SJCRH30 (cell line): ENCODE results near the gene FKBP2. TPM values are rescaled to one million over a fixed set of nuclear protein-coding genes. Genes with fewer than 3 reads are reported as not detected.

ENCODE experiments used
- DNase-seq, 2 experiments: peaks; one replicate each; pipeline ENCODE4 v3.0.0-alpha.2; 2015 to 2020
- H3K27ac ChIP-seq: fragments of 250-450 bp; sonication (Bioruptor Pico); 2 replicates; pipeline ENCODE4 v1.5.1; 2020; ENCODE audit warnings: mild to moderate bottlenecking, moderate library complexity
- H3K27me3 ChIP-seq: fragments of 250-450 bp; sonication (Bioruptor Pico); 2 replicates; pipeline ENCODE4 v1.5.1; 2020; ENCODE audit warnings: mild to moderate bottlenecking, moderate library complexity
- H3K36me3 ChIP-seq: fragments of 250-450 bp; sonication (Bioruptor Pico); 2 replicates; pipeline ENCODE4 v1.5.1; 2020; ENCODE audit warnings: mild to moderate bottlenecking, moderate library complexity
- H3K4me1 ChIP-seq: fragments of 250-450 bp; sonication (Bioruptor Pico); 2 replicates; pipeline ENCODE4 v1.5.1; 2020; ENCODE audit warnings: mild to moderate bottlenecking, moderate library complexity
- H3K4me3 ChIP-seq: fragments of 250-450 bp; sonication (Bioruptor Pico); 2 replicates; pipeline ENCODE4 v1.5.1; 2020; ENCODE audit warnings: mild to moderate bottlenecking, moderate library complexity
- H3K9me3 ChIP-seq: fragments of 250-450 bp; sonication (Bioruptor Pico); replicated peaks from 2 replicates; pipeline ENCODE4 v1.5.1; 2020; ENCODE audit warnings: mild to moderate bottlenecking, moderate library complexity
- total RNA-seq: library from RNA; depleted of rRNA; stranded (reverse); fragments of >200 nt; shearing (Covaris generic); gene quantifications from 2 replicates; pipeline ENCODE4 v1.2.3, GENCODE V29; 2014

FKBP2 gene
- total RNA-seq, 1 experiment from 2014 or later: 53.5 TPM

DNA sequence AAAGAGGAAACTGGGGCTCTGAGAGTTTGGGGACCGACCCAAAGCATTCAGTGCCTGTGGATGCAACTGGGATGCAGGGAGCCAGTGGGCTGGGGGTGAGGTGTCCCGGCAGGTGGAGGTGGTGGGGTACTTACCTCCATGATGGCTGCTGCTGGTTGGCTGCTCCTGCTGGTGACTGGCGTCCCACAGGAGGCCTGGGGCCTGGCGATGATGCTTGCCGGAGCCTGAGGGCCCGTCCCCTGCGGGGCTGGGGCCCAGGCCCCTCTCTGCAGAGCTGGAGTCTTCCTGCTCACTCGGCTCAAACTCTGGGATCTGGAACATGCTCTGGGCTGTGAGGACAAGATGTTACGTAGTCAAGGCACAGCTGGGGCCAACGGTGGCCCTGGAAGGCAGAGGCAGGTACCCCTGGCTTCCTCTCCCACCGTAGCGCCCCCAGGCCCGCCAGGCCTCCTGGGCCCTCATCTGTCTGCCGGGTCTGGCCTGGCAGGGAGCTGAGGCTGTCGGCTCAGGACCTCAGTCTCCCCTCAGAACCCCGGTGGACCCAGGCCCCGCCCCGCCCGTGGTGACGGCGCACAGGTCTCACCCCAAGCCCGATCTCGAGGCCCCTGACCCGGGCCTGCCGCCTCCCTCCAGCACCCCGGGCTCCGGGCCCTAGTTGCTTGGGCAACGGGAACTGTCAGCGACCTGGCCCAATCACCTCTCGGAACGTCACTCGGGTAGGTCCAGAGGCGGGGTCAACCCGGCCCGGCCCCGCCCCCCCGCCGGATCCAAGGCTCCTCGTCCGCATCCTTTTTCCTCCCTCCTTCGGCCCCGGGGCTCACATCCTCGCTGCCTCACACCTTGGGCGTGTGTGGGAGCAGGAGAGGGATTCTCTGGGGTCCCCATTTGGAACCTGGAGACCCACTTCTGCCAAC is 43.4 kb downstream of the FKBP2 start, which contains the start of gene BAD:
TSS of gene BAD (minus strand) at position 618 of the 914 bp plus-strand sequence. CDS start at position 321, 297 bp downstream.
- H3K4me3 ChIP-seq: peak within 1 kb of the TSS; percentile 88
- DNase-seq: peak; percentile 93 to 95

DNA sequence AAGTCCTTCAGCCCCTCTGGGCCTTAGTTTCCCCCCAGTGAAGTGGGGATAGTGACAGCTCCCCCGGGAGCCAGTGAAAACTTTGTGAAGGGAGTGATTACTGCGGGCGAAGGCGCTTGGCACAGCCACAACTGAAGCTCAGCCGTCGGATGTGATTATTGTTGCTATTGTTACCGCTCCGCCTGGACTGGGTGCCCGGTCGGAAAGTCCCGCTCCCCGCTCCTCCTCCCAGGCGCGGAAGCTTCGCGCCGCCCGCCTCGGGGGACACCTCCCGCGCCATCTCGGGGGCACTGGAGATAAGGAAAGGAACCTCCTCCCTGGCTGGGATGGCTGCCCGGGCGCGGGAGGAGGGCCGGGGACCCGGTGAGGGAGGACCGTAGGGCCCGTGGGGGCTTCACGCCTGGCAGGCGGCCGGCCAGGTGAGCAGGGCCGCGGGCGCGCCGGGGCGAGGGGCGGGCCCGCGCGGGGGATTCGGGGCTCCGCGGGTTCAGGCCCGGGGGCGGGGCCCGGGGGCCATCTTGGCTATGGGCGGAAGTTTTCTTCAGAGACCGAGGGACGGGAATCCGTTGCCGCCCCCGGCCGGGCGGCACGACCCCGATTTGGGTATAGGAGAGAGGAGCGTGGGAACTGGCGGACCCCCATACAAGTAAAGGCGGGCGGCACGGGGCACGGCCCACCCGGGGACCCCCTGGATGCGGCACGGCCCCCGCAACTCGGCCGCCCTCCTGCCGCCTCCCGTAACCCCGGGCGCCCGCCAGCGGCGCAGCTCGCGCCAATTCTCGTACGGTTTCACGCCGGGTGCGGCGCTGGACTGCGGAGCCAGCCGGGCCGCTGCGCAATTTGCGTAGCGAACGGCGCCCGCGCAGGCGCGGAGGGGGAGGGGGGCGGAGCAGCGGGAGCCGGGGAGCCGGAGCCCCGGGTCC is 44.3 kb downstream of the FKBP2 start, which contains the start of gene GPR137:
TSS of gene GPR137 (plus strand) at position 887 of the 923 bp plus-strand sequence. CDS start 677 bp downstream, outside the sequence.
- Histone ChIP-seq H3K9me3 (no peaks in the 10 kb centered on the region), H3K4me3 (peak within 1 kb of the TSS; percentile 88), H3K27ac (peak within 1 kb of the TSS; percentile 32; the same call in 1 of the 2 replicates), H3K36me3 (no peaks in the 10 kb centered on the region), H3K27me3 (no peaks in the 10 kb centered on the region), H3K4me1 (no peaks in the 10 kb centered on the region)
- peak; percentile 79 to 80 for DNase-seq

More for the DNA sequence above, 43.4 kb downstream of the FKBP2 start, which contains the start of gene BAD:
- H3K9me3 ChIP-seq: no peaks in the 10 kb centered on the region
- H3K27me3 ChIP-seq: no peaks in the 10 kb centered on the region
- H3K27ac ChIP-seq: peak within 1 kb of the TSS; percentile 32; the same call in 1 of the 2 replicates
- H3K4me1 ChIP-seq: no peaks in the 10 kb centered on the region
- no peaks in the 10 kb centered on the region for H3K36me3 ChIP-seq

DNA sequence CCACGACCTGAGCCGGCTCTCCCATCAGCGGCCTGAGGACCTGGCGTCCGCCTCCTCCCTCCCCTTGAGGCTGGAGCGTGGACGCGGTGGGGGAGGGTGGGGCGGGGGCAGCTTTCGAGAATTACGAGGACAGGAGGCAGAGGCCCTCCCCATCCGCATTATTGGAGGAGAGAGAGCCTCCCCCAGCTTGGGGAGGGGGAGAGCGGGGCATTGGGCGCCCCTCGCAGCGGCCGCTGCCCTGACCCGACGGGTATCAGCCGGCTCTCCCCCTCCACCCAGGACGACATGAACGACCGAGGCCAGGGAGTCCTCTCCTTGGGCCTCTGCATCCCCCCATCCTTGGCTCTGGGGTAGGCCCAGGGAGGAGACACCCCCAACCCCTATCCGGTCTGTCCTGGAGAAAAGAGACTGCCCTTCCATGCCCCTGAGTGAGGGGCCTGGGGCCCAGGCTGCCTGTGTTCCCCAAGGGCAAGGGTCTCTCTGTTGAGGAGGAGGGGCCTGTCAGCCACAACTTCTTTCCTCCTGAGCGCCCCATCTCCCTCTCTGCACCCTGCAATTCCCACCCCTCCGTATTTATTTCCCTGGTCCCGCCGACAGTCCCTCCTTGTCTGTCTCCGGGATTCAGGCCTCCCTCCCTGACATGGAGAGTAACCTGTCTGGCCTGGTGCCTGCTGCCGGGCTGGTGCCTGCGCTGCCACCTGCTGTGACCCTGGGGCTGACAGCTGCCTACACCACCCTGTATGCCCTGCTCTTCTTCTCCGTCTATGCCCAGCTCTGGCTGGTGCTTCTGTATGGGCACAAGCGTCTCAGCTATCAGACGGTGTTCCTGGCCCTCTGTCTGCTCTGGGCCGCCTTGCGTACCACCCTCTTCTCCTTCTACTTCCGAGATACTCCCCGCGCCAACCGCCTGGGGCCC is 45.2 kb downstream of the FKBP2 start:
- no peaks in the 10 kb centered on the region for H3K4me1 ChIP-seq
- no peaks in the 10 kb centered on the region for H3K36me3 ChIP-seq
- H3K27ac ChIP-seq: no peak overlapping the region; the same call in 1 of the 2 replicates
- H3K9me3 ChIP-seq: no peaks in the 10 kb centered on the region
- H3K27me3 ChIP-seq: no peaks in the 10 kb centered on the region
- DNase-seq: no peak
- H3K4me3 ChIP-seq: peak overlapping the region; percentile 88

DNA sequence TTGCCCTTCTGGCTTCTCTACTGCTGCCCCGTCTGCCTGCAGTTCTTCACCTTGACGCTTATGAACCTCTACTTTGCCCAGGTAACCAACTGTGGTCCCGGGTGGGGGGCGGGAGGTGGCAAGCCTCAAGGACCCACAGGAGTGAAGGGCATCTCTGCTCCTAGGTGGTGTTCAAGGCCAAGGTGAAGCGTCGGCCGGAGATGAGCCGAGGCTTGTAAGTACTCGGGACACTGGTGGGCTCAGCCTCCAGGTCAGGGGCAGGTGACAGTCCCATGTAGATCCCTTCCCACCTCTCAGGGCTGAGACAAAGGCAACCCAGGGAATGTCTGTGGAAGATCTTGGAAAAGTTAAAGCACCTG is 45.9 kb downstream of the FKBP2 start:
- no peak for DNase-seq
- H3K36me3 ChIP-seq: no peaks in the 10 kb centered on the region
- H3K27me3 ChIP-seq: no peaks in the 10 kb centered on the region
- H3K9me3 ChIP-seq: no peaks in the 10 kb centered on the region
- H3K4me3 ChIP-seq: no peak overlapping the region
- no peaks in the 10 kb centered on the region for H3K4me1 ChIP-seq
- no peak overlapping the region for H3K27ac ChIP-seq

DNA sequence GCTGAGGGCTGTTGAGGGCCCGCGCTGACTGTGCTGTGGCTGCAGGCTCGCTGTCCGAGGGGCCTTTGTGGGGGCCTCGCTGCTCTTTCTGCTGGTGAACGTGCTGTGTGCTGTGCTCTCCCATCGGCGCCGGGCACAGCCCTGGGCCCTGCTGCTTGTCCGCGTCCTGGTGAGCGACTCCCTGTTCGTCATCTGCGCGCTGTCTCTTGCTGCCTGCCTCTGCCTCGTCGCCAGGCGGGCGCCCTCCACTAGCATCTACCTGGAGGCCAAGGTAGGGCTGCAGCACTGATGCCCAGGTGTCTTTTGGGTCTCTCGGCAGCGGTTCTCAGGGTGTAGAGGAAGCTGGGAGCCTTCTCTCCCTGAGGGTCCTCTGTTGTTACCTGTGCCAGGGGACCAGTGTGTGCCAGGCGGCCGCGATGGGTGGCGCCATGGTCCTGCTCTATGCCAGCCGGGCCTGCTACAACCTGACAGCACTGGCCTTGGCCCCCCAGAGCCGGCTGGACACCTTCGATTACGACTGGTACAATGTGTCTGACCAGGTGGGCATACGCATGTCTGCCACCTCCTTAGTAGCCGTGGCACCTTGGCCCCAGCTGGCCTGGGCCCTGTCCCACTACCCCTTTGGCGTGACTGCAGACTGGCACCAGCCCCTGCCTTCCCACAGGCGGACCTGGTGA is 46.9 kb downstream of the FKBP2 start:
- Histone ChIP-seq H3K27me3 (peaks cover 4% of the 10 kb centered on the region; the same call in 1 of the 2 replicates), H3K36me3 (no peaks in the 10 kb centered on the region), H3K27ac (no peak overlapping the region), H3K4me3 (no peak overlapping the region), H3K9me3 (no peaks in the 10 kb centered on the region), H3K4me1 (no peaks in the 10 kb centered on the region)
- DNase-seq: no peak

DNA sequence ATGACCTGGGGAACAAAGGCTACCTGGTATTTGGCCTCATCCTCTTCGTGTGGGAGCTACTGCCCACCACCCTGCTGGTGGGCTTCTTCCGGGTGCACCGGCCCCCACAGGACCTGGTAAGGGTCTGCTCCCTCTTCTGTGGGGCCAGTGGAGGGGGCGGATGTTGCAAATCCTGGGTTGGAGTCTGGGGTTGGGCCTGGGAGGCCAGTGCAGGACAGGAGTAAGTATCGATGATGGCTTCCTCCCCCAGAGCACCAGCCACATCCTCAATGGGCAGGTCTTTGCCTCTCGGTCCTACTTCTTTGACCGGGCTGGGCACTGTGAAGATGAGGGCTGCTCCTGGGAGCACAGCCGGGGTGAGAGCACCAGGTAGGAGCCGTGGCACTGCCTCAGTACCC is 47.5 kb downstream of the FKBP2 start:
- no peak for DNase-seq
- Histone ChIP-seq H3K9me3 (no peaks in the 10 kb centered on the region), H3K4me3 (no peak overlapping the region), H3K27me3 (peaks cover 4% of the 10 kb centered on the region; the same call in 1 of the 2 replicates), H3K27ac (no peak overlapping the region), H3K36me3 (no peaks in the 10 kb centered on the region), H3K4me1 (no peaks in the 10 kb centered on the region)

DNA sequence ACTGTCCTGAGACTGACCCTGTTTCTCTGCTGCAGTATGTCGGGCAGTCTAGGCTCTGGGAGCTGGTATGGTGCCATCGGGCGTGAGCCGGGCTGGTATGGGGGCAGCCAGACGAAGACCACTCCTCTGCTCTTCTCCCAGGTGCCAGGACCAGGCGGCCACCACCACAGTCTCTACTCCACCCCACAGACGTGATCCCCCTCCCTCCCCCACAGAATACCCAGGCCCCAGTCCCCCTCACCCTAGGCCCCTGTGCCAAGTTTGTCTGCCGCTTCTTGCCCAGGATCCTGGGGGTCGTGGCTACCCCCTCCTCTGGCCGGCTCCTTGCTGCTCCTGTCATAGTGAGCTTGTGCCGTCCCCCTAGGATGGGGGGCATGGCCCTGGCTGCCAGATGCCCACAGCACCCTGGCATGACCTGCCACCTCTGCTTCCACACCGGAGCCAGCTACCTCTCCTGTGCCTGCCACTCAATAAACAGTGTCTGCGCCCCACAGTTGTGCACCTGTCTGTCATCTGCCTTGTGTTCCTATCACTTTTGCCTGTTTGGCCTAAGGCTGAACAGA is 48.2 kb downstream of the FKBP2 start:
- no peaks in the 10 kb centered on the region for H3K4me1 ChIP-seq
- DNase-seq: no peak
- no peak overlapping the region for H3K27ac ChIP-seq
- peaks cover 4% of the 10 kb centered on the region; the same call in 1 of the 2 replicates for H3K27me3 ChIP-seq
- H3K36me3 ChIP-seq: no peaks in the 10 kb centered on the region
- no peaks in the 10 kb centered on the region for H3K9me3 ChIP-seq
- H3K4me3 ChIP-seq: no peak overlapping the region

DNA sequence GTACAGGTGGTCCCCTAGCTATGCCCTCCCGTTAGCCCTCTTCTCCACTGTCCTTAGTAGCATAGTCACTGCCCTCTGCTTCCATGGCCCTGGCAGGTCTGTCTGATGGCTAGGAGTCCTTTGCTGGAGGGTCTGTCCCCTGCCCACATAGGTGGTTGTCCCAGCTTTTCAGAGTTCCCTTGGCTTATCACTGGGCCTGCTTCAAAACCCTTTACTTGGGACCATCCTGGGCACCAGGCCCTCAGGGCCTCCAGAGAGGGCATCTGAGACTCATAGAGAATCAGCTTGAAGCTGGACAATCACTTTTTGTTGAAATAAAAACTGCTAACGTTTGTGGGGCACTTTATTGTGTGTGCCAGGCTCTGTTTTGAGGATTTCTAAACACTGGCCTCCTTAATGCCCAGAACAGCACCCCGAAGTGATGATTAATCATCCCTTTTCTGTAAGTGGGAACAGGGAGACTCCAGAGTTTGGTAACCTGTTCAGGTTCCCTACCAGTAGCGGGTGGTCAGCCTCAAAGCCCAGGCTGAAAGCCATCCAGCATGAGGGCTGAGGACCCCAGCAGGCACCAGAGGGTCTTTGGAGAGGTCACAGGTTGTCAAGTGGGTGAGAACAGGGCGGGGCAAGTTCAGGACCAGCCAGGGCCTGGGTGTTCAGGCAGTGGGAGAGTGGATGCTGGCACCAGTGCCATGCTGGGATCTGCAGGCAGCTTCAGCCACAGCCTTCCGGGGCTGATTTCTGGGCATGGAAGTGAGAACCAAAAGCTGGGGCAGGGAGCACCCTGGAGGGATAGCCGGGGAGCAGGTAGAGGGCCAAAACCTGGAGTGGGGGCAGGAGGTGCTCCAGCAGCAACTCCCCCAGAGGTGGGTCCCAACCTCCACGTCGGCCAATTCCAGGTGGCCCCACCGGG is 49.7 kb downstream of the FKBP2 start:
- Histone ChIP-seq H3K4me1 (no peaks in the 10 kb centered on the region), H3K9me3 (no peaks in the 10 kb centered on the region), H3K36me3 (no peaks in the 10 kb centered on the region), H3K27me3 (peaks cover 4% of the 10 kb centered on the region; the same call in 1 of the 2 replicates), H3K4me3 (no peak overlapping the region), H3K27ac (no peak overlapping the region)
- DNase-seq: no peak

DNA sequence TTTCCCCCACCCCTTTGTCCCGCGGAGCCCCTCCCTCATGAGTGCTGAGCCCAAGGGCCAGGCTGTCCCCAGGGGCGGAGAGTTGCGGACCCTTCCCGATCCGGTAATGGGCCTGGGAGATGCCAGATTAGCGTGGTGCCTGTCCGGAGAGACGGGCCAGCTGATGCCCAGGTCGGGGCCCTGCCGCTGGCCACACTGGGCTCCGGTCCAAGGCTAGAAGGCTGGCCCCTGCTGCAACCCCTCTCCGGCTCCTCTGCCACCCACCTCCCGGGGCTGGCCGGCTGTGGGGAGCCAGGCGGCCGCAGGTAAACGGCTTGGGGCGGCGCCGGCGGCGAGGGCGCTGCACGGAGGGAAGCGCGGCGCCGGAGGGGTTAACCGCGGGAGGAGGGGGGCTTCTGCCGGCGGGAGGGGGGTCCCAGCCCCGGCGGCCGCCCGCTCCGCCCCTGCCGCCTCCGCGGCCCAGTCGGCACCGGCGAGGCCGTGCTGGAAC is 50.4 kb downstream of the FKBP2 start, which contains the start of gene KCNK4:
TSS of gene KCNK4 (plus strand) at position 41 of the 490 bp plus-strand sequence. CDS start 1,717 bp downstream, outside the sequence.
- no peak for DNase-seq
- H3K4me1 ChIP-seq: no peaks in the 10 kb centered on the region

DNA sequence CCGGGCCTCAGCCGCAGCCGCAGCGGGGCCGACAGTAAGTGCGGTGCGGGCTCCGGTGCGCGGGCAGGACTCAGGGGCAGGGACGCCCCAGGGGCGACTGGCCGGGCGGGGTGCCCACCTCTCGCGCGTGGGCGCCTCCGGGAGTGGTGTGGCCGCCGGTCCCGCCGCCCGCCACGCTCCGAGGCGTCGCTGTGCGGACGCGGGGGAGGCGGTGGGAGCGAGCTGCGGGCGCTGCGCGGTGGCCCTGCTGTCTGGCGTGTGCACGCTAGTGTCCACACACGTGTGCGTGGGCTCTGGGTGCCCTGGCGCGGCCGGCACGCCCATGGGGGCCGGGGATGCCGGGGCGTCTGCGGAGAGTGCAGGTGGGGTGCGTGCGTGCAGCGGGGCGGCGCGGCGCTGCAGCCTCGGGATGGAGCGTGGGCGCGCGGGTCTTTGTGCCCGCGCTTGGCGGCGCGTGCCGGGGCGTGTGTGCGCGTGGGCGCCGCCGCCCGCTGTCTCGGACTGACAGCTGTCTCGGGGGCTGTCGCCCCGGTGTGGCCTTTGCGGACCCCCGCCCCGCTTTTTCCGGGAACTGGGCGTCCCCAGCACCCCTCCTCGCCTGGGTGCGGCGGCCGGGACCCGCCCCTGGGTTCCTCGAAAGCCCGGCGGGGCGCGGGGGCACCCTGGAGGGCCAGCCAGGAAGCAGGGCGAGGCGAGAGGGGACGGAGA is 51.0 kb downstream of the FKBP2 start:
- peaks cover 4% of the 10 kb centered on the region; the same call in 1 of the 2 replicates for H3K27me3 ChIP-seq
- no peak for DNase-seq
- H3K4me1 ChIP-seq: no peaks in the 10 kb centered on the region
- no peaks in the 10 kb centered on the region for H3K36me3 ChIP-seq
- no peak overlapping the region for H3K4me3 ChIP-seq
- H3K27ac ChIP-seq: no peak overlapping the region
- no peaks in the 10 kb centered on the region for H3K9me3 ChIP-seq

More for the DNA sequence above, 50.4 kb downstream of the FKBP2 start, which contains the start of gene KCNK4:
- Histone ChIP-seq H3K27me3 (peaks cover 4% of the 10 kb centered on the region; the same call in 1 of the 2 replicates), H3K36me3 (no peaks in the 10 kb centered on the region), H3K27ac (no peak within 1 kb of the TSS), H3K9me3 (no peaks in the 10 kb centered on the region), H3K4me3 (no peak within 1 kb of the TSS)

DNA sequence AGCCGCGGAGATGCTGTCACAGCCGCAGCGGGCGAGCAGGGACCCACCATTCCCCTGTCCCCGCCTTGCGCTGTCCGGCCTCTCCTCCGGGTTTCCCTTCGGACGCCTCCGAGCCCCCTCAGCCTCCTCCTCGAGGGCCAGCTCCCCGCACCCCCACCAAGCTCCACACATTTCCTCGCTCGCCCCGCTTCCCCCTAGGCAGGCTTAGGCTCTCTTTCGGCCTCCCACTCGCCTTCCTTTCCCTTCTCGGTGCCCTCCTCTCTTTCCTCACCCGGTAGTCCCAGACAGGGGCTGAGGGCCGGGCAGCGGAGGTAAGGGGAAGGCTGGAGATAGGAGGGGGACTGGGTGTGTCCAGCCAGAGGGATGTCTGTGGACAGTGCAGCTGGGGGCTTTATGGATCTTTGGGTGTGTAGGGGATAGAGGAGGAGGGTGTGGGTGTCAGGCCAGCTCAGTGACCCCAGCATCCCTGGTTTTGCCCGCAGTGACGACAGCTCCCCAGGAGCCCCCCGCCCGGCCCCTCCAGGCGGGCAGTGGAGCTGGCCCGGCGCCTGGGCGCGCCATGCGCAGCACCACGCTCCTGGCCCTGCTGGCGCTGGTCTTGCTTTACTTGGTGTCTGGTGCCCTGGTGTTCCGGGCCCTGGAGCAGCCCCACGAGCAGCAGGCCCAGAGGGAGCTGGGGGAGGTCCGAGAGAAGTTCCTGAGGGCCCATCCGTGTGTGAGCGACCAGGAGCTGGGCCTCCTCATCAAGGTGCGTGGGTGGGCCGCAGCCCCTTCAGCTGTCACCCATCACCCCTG is 51.8 kb downstream of the FKBP2 start:
- Histone ChIP-seq H3K27ac (no peak overlapping the region), H3K36me3 (no peaks in the 10 kb centered on the region), H3K4me3 (no peak overlapping the region), H3K9me3 (no peaks in the 10 kb centered on the region), H3K4me1 (no peaks in the 10 kb centered on the region), H3K27me3 (peaks cover 6% of the 10 kb centered on the region; the same call in 1 of the 2 replicates)
- no peak for DNase-seq
